Neural cell (in vitro differentiated cells): Measurements from ENCODE around the gene RING1. TPM values are rescaled to one million over a fixed set of nuclear protein-coding genes. Genes with fewer than 3 reads are reported as not detected.
A peak's percentile ranks its signal among the peaks of the same experiment; 100 is the strongest.

Experiments
- H2AFZ ChIP-seq: fragments of 200-600, 300-800 bp; sonication (generic), shearing (Covaris generic); 2 replicates; pipeline ENCODE4 v1.6.0; 2014; ENCODE audit warnings: low read depth, mild to moderate bottlenecking, antibody characterized with exemption, low read length, moderate library complexity
- H3F3A ChIP-seq: fragments of 200-600 bp; shearing (Covaris generic); 2 replicates; pipeline ENCODE4 v1.6.1; 2016; ENCODE audit warnings: mild to moderate bottlenecking, moderate library complexity, mixed read lengths, antibody characterized with exemption, low read length; ENCODE audit not compliant: insufficient read depth, poor library complexity, severe bottlenecking
- H3K27ac ChIP-seq: fragments of 200-600, 300-800 bp; sonication (generic), shearing (Covaris generic); 2 replicates; pipeline ENCODE4 v1.5.1; 2014; ENCODE audit warnings: mild to moderate bottlenecking, low read length, moderate library complexity
- H3K27me3 ChIP-seq: fragments of 300-800, 200-600 bp; sonication (generic), shearing (Covaris generic); 2 replicates; pipeline ENCODE4 v1.6.0; 2014; ENCODE audit warnings: mild to moderate bottlenecking, low read depth, low read length, moderate library complexity; ENCODE audit not compliant: insufficient read depth
- H3K36me3 ChIP-seq: fragments of 300-800, 200-600 bp; sonication (generic), shearing (Covaris generic); 2 replicates; pipeline ENCODE4 v1.5.1; 2014; ENCODE audit warnings: mild to moderate bottlenecking, antibody characterized with exemption, low read length, moderate library complexity; ENCODE audit not compliant: insufficient read depth
- H3K4me2 ChIP-seq: fragments of 300-800, 200-600 bp; sonication (generic), shearing (Covaris generic); 2 replicates; pipeline ENCODE4 v1.6.0; 2014; ENCODE audit warnings: mild to moderate bottlenecking, low read length
- H3K4me3 ChIP-seq: fragments of 300-800, 200-600 bp; sonication (generic), shearing (Covaris generic); 2 replicates; pipeline ENCODE4 v1.5.1; 2014; ENCODE audit warnings: mild to moderate bottlenecking, low read length, moderate library complexity
- H3K79me2 ChIP-seq: fragments of 200-600 bp; shearing (Covaris generic); replicated peaks from 2 replicates; pipeline ENCODE4 v1.6.0; 2014; ENCODE audit warnings: mild to moderate bottlenecking, low read length, moderate library complexity; ENCODE audit not compliant: insufficient read depth
- H3K9ac ChIP-seq: fragments of 300-800, 200-600 bp; sonication (generic), shearing (Covaris generic); 2 replicates; pipeline ENCODE4 v1.6.1; 2016; ENCODE audit warnings: mild to moderate bottlenecking, low read length, mixed read lengths
- H3K9me2 ChIP-seq: fragments of 200-600 bp; shearing (Covaris generic); 2 replicates; pipeline ENCODE4 v1.6.1; 2016; ENCODE audit warnings: mild to moderate bottlenecking, low read length, mixed read lengths; ENCODE audit not compliant: insufficient read depth
- H3K9me3 ChIP-seq: fragments of 200-600, 300-800 bp; sonication (generic), shearing (Covaris generic); 2 replicates; pipeline ENCODE4 v1.6.1; 2016; ENCODE audit warnings: mild to moderate bottlenecking, mixed run types, low read length, moderate library complexity, mixed read lengths
- H4K20me1 ChIP-seq: fragments of 200-600 bp; shearing (Covaris generic); 2 replicates; pipeline ENCODE4 v1.6.1; 2016; ENCODE audit warnings: mild to moderate bottlenecking, mixed run types; ENCODE audit not compliant: insufficient read depth
- EZH2 ChIP-seq: fragments of 200-600, 300-800 bp; shearing (Covaris generic), sonication (generic); IDR thresholded peaks from 2 replicates; pipeline ENCODE4 v1.6.1; 2014; ENCODE audit warnings: antibody characterized with exemption, low read length, borderline replicate concordance, mild to moderate bottlenecking; ENCODE audit not compliant: insufficient read depth, poor library complexity, severe bottlenecking
- POLR2AphosphoS5 ChIP-seq: IDR thresholded peaks from 2 replicates; pipeline ENCODE4 v1.6.1; 2012
- RAD21 ChIP-seq: fragments of 450-650 bp; conservative IDR thresholded peaks from 2 replicates; pipeline ENCODE4 v1.6.1; 2014; ENCODE audit warnings: antibody characterized with exemption, mild to moderate bottlenecking, moderate library complexity
- polyA plus RNA-seq: library from polyadenylated mRNA; depleted of rRNA; stranded (reverse); fragments of >200 nt; gene quantifications from 2 replicates; pipeline ENCODE4 v1.2.3, GENCODE V29; 2014
- TF ChIP-seq, protein P1 (sequence below): IDR thresholded peaks from 2 replicates; pipeline ENCODE4 v1.6.1; 2012; ENCODE audit warnings: borderline replicate concordance
- TF ChIP-seq, protein P2 (sequence below): fragments of 450-650 bp; IDR thresholded peaks from 2 replicates; pipeline ENCODE4 v1.5.1; 2014; ENCODE audit warnings: antibody characterized with exemption, mild to moderate bottlenecking, moderate library complexity; ENCODE audit not compliant: poor library complexity, severe bottlenecking

The RING1 gene
- polyA plus RNA-seq, 1 donor from 2014 or later, result 107 TPM

DNA sequence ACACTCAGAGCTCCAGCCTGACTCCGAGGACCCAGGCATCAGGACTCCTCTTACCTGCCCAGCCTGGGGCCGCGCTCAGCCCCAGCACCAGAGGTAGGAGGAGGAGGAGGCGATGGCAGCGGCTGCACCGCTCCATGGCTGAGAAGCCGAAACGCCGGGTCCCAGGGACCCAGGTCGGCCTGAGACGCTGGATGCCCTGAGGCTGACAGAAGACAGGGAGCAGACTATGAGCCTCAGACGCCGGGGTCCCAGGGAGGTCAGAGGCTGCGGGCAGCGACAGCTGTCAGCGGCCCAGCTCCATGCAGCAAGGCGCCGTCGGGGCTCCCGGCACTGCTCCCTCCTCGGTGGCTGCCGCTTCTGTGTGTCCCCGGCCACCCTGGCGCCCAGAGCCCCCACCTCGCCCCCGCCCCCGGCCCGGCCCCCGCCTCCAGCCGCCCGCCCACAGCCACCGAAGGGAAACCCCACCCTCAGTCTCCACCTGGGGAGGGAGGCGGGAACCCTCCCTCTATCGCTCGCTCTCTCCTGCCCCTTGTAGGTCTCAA lies 16.1 kb upstream of the RING1 start, which contains the start of gene COL11A2:
Gene COL11A2, minus strand, starts transcription at position 363 of the 542 bp plus-strand sequence. Its CDS starts 227 bp downstream, at position 136.
- H3K9ac ChIP-seq, result no peak within 1 kb of the TSS

DNA sequence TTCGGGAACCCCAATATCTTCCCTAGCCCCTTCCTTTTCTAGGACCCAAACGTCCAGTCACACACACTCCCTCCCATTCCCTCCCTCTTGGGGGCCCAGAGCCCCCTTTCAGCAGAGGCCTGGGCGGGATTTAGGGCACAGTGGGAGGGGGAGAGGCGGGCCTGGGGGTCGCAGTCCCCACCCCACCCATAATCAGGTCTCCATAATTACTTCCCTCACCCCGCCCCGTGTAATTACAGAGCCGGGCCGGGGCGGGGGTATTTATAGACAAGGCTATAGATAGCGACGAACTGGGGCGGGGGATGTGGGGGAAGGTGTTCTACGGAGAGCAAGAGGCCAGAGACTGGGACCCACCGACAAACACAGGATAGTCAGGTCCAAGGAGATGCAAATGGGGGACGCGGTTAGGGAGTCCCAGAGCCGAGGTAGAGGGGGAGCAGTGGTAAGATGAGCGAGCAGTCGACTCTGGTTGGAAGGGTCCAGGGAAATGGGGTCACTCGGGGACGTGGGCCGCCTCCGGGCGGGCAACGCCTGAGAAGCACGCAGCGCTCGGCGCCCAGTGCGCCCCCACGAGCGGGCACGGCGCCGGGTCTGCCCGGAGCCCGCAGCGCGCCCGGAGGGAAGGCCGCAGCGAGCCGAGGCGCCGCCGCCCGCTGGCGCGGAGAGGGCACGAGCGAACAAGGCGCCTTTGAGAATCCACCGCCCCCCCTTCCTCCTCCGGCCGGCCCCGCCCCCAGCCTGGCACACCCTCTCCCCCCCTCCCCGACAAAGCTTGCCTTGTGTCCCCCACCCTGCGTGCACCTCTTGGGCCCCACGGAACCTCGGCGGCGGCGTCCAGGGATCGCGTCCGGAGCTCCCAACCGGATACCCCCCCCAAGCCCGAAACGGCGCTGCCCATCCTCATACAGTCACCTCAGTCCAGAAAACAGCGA lies 15.4 kb upstream of the RING1 start:
- Histone ChIP-seq H3K27me3 (peaks cover 17% of the 10 kb centered on the region), H3K9ac (no peak overlapping the region), H2AFZ (no peak overlapping the region), H3K27ac (no peak overlapping the region), H3K4me3 (no peak overlapping the region), H3K9me2 (no peaks in the 10 kb centered on the region), H3F3A (no peaks in the 10 kb centered on the region), H3K9me3 (no peaks in the 10 kb centered on the region), H3K36me3 (peaks cover 8% of the 10 kb centered on the region), H3K4me2 (no peak overlapping the region), H3K79me2 (no peaks in the 10 kb centered on the region), H4K20me1 (no peaks in the 10 kb centered on the region)
- TF ChIP-seq, protein P1, sequence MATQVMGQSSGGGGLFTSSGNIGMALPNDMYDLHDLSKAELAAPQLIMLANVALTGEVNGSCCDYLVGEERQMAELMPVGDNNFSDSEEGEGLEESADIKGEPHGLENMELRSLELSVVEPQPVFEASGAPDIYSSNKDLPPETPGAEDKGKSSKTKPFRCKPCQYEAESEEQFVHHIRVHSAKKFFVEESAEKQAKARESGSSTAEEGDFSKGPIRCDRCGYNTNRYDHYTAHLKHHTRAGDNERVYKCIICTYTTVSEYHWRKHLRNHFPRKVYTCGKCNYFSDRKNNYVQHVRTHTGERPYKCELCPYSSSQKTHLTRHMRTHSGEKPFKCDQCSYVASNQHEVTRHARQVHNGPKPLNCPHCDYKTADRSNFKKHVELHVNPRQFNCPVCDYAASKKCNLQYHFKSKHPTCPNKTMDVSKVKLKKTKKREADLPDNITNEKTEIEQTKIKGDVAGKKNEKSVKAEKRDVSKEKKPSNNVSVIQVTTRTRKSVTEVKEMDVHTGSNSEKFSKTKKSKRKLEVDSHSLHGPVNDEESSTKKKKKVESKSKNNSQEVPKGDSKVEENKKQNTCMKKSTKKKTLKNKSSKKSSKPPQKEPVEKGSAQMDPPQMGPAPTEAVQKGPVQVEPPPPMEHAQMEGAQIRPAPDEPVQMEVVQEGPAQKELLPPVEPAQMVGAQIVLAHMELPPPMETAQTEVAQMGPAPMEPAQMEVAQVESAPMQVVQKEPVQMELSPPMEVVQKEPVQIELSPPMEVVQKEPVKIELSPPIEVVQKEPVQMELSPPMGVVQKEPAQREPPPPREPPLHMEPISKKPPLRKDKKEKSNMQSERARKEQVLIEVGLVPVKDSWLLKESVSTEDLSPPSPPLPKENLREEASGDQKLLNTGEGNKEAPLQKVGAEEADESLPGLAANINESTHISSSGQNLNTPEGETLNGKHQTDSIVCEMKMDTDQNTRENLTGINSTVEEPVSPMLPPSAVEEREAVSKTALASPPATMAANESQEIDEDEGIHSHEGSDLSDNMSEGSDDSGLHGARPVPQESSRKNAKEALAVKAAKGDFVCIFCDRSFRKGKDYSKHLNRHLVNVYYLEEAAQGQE, result no peak
- TF ChIP-seq EZH2, result peak; percentile 60
- TF ChIP-seq, protein P2, sequence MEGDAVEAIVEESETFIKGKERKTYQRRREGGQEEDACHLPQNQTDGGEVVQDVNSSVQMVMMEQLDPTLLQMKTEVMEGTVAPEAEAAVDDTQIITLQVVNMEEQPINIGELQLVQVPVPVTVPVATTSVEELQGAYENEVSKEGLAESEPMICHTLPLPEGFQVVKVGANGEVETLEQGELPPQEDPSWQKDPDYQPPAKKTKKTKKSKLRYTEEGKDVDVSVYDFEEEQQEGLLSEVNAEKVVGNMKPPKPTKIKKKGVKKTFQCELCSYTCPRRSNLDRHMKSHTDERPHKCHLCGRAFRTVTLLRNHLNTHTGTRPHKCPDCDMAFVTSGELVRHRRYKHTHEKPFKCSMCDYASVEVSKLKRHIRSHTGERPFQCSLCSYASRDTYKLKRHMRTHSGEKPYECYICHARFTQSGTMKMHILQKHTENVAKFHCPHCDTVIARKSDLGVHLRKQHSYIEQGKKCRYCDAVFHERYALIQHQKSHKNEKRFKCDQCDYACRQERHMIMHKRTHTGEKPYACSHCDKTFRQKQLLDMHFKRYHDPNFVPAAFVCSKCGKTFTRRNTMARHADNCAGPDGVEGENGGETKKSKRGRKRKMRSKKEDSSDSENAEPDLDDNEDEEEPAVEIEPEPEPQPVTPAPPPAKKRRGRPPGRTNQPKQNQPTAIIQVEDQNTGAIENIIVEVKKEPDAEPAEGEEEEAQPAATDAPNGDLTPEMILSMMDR, result no peak
- no peak for TF ChIP-seq POLR2AphosphoS5
- no peak for TF ChIP-seq RAD21

More for the DNA sequence above, 16.1 kb upstream of the RING1 start, which contains the start of gene COL11A2:
- H3K27ac ChIP-seq, result no peak within 1 kb of the TSS
- TF ChIP-seq, protein P1, result no peak
- no peak for TF ChIP-seq POLR2AphosphoS5
- TF ChIP-seq RAD21, result no peak
- no peak for TF ChIP-seq EZH2
- peaks cover 17% of the 10 kb centered on the region for H3K27me3 ChIP-seq
- peaks cover 8% of the 10 kb centered on the region for H3K36me3 ChIP-seq
- H3K9me2 ChIP-seq, result no peaks in the 10 kb centered on the region
- no peaks in the 10 kb centered on the region for H3F3A ChIP-seq
- H3K79me2 ChIP-seq, result no peaks in the 10 kb centered on the region
- H3K4me2 ChIP-seq, result no peak within 1 kb of the TSS
- H3K4me3 ChIP-seq, result no peak within 1 kb of the TSS
- no peaks in the 10 kb centered on the region for H3K9me3 ChIP-seq
- H4K20me1 ChIP-seq, result no peaks in the 10 kb centered on the region
- no peak within 1 kb of the TSS for H2AFZ ChIP-seq
